ENCODE measurements around the gene ENDOU. TPM values are rescaled to one million over a fixed set of nuclear protein-coding genes. Genes with fewer than 3 reads are reported as not detected.

The ENDOU gene
- total RNA-seq, 1 experiment from 2014 or later, result not detected

DNA sequence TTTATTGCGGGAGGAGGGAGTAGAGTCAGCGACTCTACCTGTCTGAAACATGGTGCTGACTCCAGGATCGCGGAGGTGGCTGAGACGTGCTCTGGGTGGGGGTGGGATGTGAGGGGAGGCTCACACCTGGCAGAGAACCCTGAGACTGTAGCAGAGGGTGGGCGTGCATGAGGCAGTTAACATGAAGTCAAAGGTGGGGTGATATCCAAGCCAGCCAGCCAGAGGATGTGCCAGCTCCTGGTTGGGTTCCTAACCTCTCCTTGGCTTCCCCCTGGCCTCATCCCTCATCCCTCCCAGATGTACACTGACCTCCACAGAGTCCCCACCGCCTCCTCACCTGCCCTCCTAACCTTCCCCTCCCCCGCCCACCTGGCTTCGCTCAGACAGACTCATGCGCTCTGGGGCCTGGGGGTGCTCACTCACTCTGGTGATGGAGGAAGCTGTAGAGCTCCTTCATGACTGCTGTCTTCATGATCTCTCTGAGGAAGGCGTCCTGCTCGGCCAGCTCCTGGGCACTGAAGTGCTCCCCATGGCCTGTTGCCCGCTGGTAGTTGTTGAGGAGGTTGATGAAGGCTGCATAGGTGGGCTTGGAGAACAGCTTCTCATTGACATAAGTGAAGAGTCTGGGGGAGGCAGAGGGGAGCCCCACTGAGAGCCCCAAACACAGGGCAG, 9.3 kb downstream of the ENDOU start:
- Histone ChIP-seq H3K9me3 (no peaks in the 10 kb centered on the region), H3K27me3 (no peaks in the 10 kb centered on the region), H3K36me3 (no peaks in the 10 kb centered on the region), H3K4me3 (no peak overlapping the region)
- DNase-seq, result no peak

DNA sequence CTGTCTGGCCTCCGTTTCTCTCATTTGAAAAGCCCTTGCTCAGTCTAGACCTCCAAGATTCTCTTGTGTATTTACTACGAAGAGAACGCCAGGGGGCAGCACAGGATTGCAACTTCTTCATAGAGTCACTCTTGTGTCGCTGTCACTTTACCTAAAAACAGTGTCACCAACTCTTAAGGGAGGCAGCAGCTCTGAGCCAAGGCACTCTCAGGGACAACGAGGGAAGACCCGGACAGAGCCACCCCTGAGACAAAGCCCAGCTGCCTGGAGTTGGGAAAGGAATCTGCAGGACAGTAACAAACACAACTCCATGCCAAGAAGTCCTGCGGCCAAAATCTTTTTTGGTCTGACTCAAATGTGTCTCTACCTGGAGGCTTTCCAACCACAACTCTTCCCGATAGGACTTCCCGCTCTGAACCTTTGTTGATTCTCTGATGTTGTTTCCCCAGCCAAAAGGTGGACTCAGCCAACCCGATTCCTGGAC, 9.9 kb downstream of the ENDOU start:
- peak; percentile 73 for DNase-seq
- Histone ChIP-seq H3K9me3 (no peaks in the 10 kb centered on the region), H3K27me3 (no peaks in the 10 kb centered on the region), H3K4me3 (no peak overlapping the region), H3K36me3 (no peaks in the 10 kb centered on the region)

DNA sequence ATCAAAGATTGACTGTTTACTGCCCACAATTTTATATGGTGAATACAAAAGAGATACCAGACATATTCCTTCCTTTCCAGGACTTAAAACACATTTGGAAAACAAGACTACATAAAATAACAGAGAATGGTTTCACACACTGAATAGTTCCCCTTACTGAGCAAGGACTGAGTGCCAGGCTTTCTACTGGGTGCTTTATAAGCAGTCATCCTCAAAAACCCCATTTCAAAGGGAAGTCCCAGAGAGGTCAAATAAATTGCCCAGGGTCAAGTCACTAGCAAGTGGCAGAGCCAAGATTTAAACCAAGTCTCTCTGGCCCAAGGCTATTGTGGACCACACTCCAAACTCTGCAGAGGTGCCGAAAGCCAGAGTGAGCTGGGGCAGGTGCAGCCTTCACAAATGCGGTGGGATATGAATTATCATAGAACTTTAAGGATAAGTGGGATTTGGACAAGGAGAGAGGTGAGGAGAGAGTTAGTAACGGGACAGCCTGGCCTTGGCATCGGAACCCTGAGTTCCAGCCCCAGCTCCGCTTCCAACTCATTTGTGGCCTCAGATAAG, 10.4 kb downstream of the ENDOU start:
- no peak for DNase-seq
- Histone ChIP-seq H3K9me3 (no peaks in the 10 kb centered on the region), H3K4me3 (no peak overlapping the region), H3K36me3 (no peaks in the 10 kb centered on the region), H3K27me3 (no peaks in the 10 kb centered on the region)

DNA sequence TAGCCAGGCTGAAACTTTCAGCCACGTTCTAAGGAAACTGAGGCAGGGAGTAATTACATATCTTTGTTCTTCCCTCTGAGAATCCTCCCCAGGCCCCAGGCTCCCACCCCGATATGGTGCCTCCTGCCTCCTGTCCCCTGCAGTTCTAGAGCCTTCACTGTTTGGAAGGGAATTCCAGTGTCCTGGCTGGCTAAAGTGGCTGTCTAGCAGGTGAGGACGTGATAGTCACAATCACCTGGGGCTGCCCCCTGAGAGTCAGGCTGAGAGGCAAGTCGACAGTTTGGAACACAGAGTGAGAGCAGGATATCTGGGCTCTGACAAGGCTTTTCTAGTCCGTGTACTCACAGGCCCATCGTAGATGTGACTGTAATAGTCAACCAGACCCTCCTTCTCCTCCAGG, 13.1 kb downstream of the ENDOU start:
- no peak for DNase-seq
- no peak overlapping the region for H3K4me3 ChIP-seq
- no peaks in the 10 kb centered on the region for H3K27me3 ChIP-seq
- H3K9me3 ChIP-seq, result no peaks in the 10 kb centered on the region
- H3K36me3 ChIP-seq, result no peaks in the 10 kb centered on the region

DNA sequence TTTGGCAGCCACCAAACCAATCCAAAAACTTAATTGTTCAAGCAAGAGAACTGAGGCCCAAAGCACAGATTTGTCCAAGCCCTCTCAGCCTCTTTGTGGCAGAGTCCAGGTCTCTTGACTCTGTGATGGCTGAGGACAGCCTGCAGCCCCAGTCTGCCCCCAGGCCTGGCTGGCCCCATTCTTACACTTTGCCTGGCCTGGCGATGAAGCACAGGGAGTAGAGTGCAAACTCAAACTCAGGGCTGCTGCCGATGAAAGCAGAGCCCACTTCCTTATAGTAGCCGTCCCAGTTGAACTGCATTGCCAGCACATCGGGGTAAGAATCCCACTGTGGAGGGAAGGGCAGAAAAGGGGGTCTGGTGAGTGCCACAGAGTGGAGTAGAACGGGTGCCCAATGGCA, 13.8 kb downstream of the ENDOU start:
- Histone ChIP-seq H3K4me3 (no peak overlapping the region), H3K36me3 (no peaks in the 10 kb centered on the region), H3K9me3 (no peaks in the 10 kb centered on the region), H3K27me3 (no peaks in the 10 kb centered on the region)
- DNase-seq, result no peak

DNA sequence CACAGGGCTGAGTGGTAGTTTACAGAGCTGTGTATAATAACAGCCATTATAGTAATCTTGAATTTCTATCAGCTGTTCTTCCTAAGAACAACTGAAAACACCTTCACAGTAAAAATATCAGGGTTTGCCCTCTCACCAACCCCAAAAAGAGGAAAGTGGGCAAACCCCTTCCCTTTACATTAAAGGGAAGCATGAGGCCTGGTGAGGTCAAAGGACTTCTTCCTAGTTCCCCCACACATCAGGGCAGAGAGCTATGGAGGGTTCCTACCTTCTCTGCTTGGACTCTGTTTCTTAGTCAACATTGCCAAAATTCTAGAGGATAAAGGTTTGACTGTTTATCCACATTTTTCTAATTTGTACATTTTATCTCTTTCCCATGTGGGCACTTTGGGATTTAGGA, 15.0 kb downstream of the ENDOU start:
- Histone ChIP-seq H3K4me3 (no peak overlapping the region), H3K36me3 (no peaks in the 10 kb centered on the region)
- DNase-seq, result no peak

DNA sequence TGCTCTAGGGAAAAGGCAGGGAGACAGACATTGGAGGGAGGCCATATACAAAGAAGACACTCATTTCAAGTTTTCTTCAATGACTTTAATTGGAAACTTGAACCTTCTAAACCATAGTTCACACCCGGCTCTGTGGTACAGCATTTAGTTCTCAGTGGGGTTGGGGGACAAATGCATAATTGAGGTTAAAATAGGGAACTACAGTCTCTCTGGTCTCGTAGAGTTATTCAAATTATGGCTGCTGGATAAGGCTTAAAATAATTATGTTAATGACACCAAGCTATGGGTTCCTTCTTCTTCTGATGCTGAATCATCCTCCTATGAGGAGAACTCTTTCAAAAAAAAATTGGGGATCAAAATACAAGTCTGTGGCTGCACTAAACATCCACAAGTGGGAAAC, 15.6 kb downstream of the ENDOU start:
- Histone ChIP-seq H3K4me3 (no peak overlapping the region), H3K36me3 (no peaks in the 10 kb centered on the region), H3K9me3 (no peaks in the 10 kb centered on the region), H3K27me3 (no peaks in the 10 kb centered on the region)
- no peak for DNase-seq

More for the DNA sequence above, 15.0 kb downstream of the ENDOU start:
- Histone ChIP-seq H3K27me3 (no peaks in the 10 kb centered on the region), H3K9me3 (no peaks in the 10 kb centered on the region)

DNA sequence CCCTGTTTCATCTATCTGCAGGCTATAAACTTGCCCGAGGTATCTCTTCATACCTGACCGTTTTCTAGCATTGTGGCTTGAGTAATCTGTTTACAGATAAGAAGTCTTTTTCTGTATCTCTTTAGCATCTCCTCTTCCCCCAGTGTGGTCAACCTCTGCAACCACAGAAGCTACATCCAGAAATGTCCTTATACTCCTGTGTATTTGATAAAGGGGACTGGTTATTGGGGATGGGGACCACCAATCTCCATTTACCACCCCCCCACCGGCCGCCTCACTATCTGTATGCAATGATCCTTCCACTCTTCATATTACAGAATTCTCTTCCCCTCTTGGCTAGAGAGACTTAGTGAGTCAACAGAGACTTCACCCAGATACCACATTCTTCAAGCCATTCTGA, 16.1 kb downstream of the ENDOU start:
- Histone ChIP-seq H3K9me3 (no peaks in the 10 kb centered on the region), H3K36me3 (no peaks in the 10 kb centered on the region), H3K27me3 (no peaks in the 10 kb centered on the region), H3K4me3 (no peak overlapping the region)
- no peak for DNase-seq

DNA sequence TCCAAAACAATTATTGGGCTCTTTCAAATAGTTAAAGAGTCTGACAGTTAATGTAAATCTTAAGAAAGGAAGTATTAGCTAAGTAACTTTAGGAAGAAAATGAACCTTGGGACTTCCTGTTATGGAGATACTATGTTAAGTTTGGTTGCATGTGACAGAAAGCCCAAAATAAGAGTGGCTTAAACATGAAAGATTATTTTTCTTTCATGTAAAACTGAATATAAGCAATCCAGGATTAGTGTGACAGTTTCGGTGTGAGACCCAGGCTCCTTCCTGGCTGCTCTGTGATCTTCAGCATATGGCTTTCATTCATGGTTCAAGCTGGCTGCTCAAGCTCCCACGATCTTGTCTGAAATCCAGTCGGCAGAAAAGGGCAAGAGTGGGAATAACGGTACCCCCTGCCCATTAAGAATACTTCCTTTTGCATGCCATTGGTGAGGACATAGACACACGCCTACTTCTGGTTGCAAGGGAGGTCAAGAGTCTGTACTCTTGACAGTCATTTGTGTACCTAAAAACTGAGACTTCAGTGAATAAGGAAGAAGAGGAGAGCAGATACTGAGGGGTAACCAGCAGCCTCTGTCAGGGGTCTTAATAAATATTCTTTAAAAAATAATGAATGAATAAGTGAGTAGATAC, 17.3 kb downstream of the ENDOU start:
- no peaks in the 10 kb centered on the region for H3K9me3 ChIP-seq
- peaks cover 10% of the 10 kb centered on the region for H3K36me3 ChIP-seq
- H3K27me3 ChIP-seq, result no peaks in the 10 kb centered on the region
- H3K4me3 ChIP-seq, result no peak overlapping the region
- no peak for DNase-seq

DNA sequence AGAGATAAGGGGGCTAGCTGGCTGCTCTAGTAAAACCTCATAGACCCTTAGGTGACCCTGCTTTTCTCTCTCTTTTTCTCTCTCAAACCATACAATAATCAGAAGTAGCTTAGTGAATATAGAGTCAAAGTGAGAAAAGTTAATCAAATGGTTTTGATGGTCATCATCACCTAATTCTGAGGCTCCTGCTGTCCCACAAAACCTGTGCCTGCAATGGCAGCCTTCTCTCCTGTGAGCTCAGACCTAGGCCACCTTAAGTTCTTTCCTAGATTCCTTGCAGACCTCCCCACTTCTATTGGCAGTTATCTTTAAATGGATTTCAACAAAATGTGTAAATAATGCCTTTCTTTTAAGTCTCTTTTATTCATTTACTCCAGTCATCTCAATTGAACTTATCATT, 17.9 kb downstream of the ENDOU start:
- DNase-seq, result no peak
- Histone ChIP-seq H3K27me3 (no peaks in the 10 kb centered on the region), H3K4me3 (no peak overlapping the region), H3K36me3 (peaks cover 14% of the 10 kb centered on the region), H3K9me3 (no peaks in the 10 kb centered on the region)

DNA sequence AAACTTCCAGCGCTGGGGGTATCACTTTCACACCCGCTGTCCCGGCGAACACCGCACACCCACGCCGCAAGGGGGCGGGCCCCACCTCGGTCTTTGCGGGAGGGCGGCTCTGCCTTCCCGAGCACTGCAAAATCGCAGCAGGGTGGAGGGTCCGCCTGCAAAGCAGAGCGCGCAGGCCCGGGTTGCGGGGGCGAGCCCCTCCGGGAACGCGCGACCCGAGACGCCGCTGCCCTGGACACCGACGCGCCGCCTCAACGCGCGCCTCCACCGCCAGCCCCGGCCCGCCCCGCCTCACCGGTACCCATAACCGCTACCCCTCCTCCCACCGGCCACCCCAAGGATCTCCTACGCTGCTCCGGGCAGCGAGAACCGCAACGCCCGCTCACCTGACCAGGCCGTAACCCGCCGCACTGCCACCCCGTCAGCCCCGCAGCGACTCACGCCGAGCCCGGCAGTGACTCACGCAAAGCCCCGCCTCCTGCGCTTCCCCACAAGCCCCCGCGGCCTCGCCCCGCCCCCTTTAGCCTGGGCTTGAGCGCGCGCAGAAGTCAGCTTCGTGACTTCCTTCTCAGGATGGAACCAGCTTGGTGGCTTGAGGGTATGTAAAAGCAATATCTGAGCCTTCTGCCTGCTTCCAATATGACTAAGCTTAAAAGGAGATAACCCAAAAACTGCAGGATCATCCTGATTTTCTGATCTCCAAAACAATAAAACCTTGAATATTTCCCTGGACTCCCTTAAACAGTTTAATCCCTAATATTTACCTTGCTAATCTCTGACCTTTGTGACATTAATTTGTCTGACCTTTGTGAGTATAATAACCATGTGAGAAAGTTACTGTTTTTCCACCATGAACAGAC, 19.5 kb downstream of the ENDOU start, which contains the start of gene RPAP3:
Gene RPAP3, minus strand, starts transcription at position 465 of the 860 bp plus-strand sequence. CDS start 3,190 bp downstream, outside the sequence.
- DNase-seq, result peak; percentile 95
- peaks cover 24% of the 10 kb centered on the region for H3K36me3 ChIP-seq
- no peaks in the 10 kb centered on the region for H3K9me3 ChIP-seq
- H3K27me3 ChIP-seq, result no peaks in the 10 kb centered on the region
- H3K4me3 ChIP-seq, result peak within 1 kb of the TSS; percentile 66

DNA sequence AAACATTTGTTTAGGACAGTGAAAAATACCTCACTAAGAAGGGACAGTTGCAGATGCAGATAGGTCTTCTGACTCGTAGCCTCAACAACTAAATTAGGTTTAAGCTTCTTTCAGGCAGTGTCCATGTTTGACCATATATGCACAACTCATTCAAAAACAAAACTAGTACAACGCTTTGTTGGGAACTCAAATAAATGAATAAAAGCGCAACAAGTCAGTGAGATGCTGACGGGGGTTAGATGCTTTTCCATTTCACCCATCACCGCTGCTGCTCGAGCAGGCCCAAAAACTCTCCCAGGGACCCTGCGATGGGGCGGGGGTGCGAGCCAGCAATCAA, 20.1 kb downstream of the ENDOU start:
- no peak for DNase-seq

DNA sequence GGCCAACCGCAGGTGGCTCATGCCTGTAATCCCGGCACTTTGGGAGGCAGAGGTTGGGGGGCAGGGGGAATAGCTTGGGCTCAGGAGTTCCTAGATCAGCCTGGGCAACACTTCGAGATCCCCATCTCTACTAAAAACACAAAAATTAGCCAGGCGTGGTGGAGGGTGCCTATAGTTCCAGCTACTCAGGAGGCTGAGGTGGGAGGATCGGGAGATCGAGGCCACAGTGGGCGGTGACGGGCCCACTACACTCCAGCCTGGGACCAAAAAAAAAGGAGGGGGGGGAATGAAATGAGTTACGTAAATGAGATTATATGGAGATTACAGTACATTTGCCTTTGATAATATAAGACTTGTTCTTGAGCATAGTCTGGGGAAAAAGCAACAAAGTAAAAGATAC, 20.6 kb downstream of the ENDOU start:
- no peak for DNase-seq
- peaks cover 33% of the 10 kb centered on the region for H3K36me3 ChIP-seq

More for the DNA sequence above, 20.1 kb downstream of the ENDOU start:
- Histone ChIP-seq H3K27me3 (no peaks in the 10 kb centered on the region), H3K4me3 (peak overlapping the region; percentile 66), H3K9me3 (no peaks in the 10 kb centered on the region), H3K36me3 (peaks cover 30% of the 10 kb centered on the region)

DNA sequence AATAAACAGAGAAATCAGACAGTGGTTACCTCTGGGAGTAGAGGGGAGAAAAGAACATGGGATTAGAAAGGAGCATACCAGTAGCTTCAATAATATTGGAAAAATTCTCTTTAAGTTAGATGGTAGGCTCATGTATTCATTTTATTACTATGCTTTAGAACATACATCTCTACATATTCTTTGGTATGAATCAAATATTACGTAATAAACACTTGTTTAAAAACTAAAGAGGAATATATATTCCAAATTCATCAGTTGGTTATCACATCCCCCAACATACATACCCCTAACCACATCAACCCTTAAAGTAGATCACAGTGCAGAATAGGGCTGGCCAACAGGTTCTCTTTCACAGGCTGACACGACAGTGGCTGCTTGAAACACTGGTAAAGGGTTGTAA, 25.0 kb downstream of the ENDOU start:
- no peaks in the 10 kb centered on the region for H3K9me3 ChIP-seq
- peaks cover 62% of the 10 kb centered on the region for H3K36me3 ChIP-seq
- H3K27me3 ChIP-seq, result no peaks in the 10 kb centered on the region
- DNase-seq, result no peak
- no peak overlapping the region for H3K4me3 ChIP-seq

More for the DNA sequence above, 20.6 kb downstream of the ENDOU start:
- no peaks in the 10 kb centered on the region for H3K9me3 ChIP-seq
- H3K4me3 ChIP-seq, result peak overlapping the region; percentile 66
- no peaks in the 10 kb centered on the region for H3K27me3 ChIP-seq

DNA sequence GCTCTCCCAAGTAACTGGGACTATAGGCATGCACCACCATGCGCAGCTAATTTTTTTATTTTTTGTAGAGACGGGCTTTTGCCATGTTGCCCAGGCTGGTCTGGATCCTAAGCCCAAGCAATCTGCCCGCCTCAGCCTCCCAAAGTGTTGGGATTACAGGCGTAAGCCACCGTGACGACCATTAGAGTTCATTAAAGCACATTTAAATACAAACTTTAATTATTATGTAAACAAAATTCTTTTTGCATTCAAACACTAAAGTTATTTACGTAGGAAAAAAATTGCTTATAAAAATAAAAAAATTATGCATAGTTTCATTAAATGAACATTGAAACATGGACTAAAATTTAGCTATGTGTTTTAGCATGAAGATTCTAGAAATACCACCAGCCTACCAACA, 26.7 kb downstream of the ENDOU start:
- peaks cover 2% of the 10 kb centered on the region; the same call in 1 of the 2 replicates for H3K9me3 ChIP-seq
- no peak for DNase-seq
- H3K36me3 ChIP-seq, result peaks cover 73% of the 10 kb centered on the region
- H3K4me3 ChIP-seq, result no peak overlapping the region
- no peaks in the 10 kb centered on the region for H3K27me3 ChIP-seq

DNA sequence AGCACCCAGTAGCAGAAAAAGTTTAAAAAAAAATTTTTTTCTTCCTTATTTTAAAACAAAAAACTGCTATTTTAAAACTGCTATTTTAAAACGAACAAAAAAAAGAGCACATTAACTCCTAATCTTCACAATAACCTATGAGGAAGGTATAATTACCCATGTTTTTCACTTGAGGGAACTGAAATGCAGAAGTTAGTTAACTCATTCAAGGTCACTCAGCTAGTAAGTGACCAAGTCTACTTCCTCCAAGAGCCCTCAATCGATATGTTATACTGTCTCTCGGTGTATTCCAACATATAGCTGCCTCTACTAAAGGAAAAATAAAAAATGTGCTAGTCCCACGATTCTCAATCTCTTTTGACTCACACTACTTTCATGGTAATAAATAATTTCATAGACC, 27.2 kb downstream of the ENDOU start:
- peaks cover 3% of the 10 kb centered on the region; the same call in 1 of the 2 replicates for H3K9me3 ChIP-seq
- H3K4me3 ChIP-seq, result no peak overlapping the region
- no peak for DNase-seq
- no peaks in the 10 kb centered on the region for H3K27me3 ChIP-seq
- peaks cover 73% of the 10 kb centered on the region for H3K36me3 ChIP-seq

DNA sequence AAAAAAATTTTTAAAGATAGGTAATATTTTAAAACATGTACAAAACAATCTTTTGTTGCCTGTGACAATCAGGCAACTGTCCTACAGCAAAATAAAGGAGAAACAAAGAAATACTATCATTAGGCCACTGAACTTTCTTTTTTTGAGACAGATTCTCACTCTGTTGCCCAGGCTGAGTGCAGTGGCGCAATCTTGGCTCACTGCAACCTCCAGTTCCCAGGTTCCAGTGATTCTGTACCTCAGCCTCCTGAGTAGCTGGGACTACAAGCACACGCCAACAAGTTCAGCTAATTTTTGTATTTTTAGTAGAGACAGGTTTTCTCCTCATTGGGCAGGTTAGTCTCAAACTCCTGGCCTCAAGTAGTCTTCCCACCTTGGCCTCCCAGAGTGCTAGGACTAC, 36.1 kb downstream of the ENDOU start:
- no peak for DNase-seq
- no peak overlapping the region for H3K4me3 ChIP-seq
- H3K36me3 ChIP-seq, result peaks cover 54% of the 10 kb centered on the region
- H3K27me3 ChIP-seq, result no peaks in the 10 kb centered on the region
- peaks cover 3% of the 10 kb centered on the region; the same call in 1 of the 2 replicates for H3K9me3 ChIP-seq

Data from MG63 (cell line).